DOHH2 (cell line): Measurements from ENCODE around the gene CHST13.

Source experiments
- H3F3A ChIP-seq: fragments of 200-600 bp; sonication (generic), shearing (Covaris generic); 2 replicates; pipeline ENCODE4 v1.6.0; 2016; ENCODE audit warnings: antibody characterized with exemption, mild to moderate bottlenecking; ENCODE audit not compliant: control insufficient read depth, insufficient read depth
- H3K27ac ChIP-seq: fragments of 200-600 bp; sonication (generic); 2 replicates; pipeline ENCODE4 v1.5.1; 2014; ENCODE audit warnings: low read depth, mild to moderate bottlenecking, low read length, moderate library complexity
- H3K27me3 ChIP-seq: fragments of 200-600 bp; sonication (generic); 2 replicates; pipeline ENCODE4 v1.6.1; 2014; ENCODE audit warnings: mild to moderate bottlenecking, low read length, mixed read lengths; ENCODE audit not compliant: control insufficient read depth
- H3K36me3 ChIP-seq: fragments of 200-600 bp; sonication (generic); 2 replicates; pipeline ENCODE4 v1.6.1; 2014; ENCODE audit warnings: mild to moderate bottlenecking, low read length, moderate library complexity, mixed read lengths; ENCODE audit not compliant: control insufficient read depth
- H3K4me1 ChIP-seq: fragments of 200-600 bp; sonication (generic); 2 replicates; pipeline ENCODE4 v1.6.1; 2014; ENCODE audit warnings: mild to moderate bottlenecking, low read length, mixed read lengths; ENCODE audit not compliant: control insufficient read depth
- H3K4me2 ChIP-seq: fragments of 200-600 bp; sonication (generic); 2 replicates; pipeline ENCODE4 v1.6.0; 2014; ENCODE audit warnings: mild to moderate bottlenecking, low read length, moderate library complexity
- H3K4me3 ChIP-seq: fragments of 200-600 bp; sonication (generic); 2 replicates; pipeline ENCODE4 v1.5.1; 2014; ENCODE audit warnings: mild to moderate bottlenecking, low read length, mixed read lengths
- H3K79me2 ChIP-seq: fragments of 200-600 bp; sonication (generic); 2 replicates; pipeline ENCODE4 v1.6.1; 2014; ENCODE audit warnings: mild to moderate bottlenecking, low read length, mixed read lengths; ENCODE audit not compliant: control insufficient read depth
- H3K9me2 ChIP-seq: fragments of 200-600 bp; sonication (generic); replicated peaks from 2 replicates; pipeline ENCODE4 v1.6.1; 2014; ENCODE audit warnings: mild to moderate bottlenecking, low read length, mixed read lengths; ENCODE audit not compliant: control insufficient read depth
- H3K9me3 ChIP-seq: fragments of 200-600 bp; sonication (generic); 2 replicates; pipeline ENCODE4 v1.6.1; 2014; ENCODE audit warnings: antibody characterized with exemption, low read length, mixed read lengths; ENCODE audit not compliant: control insufficient read depth, insufficient read depth
- H4K20me1 ChIP-seq: fragments of 200-600 bp; sonication (generic); 2 replicates; pipeline ENCODE4 v1.6.0; 2014; ENCODE audit warnings: low read depth, mild to moderate bottlenecking, antibody characterized with exemption, low read length, moderate library complexity; ENCODE audit not compliant: control insufficient read depth, insufficient read depth
- EZH2phosphoT487 ChIP-seq: fragments of 200-600 bp; sonication (generic); IDR thresholded peaks from 2 replicates; pipeline ENCODE4 v1.6.1; 2017; ENCODE audit warnings: borderline replicate concordance, mild to moderate bottlenecking, antibody characterized with exemption, low read length, moderate library complexity, mixed read lengths
- TF ChIP-seq, protein P1 (sequence below): fragments of 200-600 bp; sonication (generic); IDR thresholded peaks from one replicate; pipeline ENCODE4 v1.5.1; 2014; ENCODE audit warnings: antibody characterized with exemption, mild to moderate bottlenecking, low read depth, low read length; ENCODE audit not compliant: poor library complexity, severe bottlenecking

CHST13 gene, protein sequence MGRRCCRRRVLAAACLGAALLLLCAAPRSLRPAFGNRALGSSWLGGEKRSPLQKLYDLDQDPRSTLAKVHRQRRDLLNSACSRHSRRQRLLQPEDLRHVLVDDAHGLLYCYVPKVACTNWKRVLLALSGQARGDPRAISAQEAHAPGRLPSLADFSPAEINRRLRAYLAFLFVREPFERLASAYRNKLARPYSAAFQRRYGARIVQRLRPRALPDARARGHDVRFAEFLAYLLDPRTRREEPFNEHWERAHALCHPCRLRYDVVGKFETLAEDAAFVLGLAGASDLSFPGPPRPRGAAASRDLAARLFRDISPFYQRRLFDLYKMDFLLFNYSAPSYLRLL

DNA sequence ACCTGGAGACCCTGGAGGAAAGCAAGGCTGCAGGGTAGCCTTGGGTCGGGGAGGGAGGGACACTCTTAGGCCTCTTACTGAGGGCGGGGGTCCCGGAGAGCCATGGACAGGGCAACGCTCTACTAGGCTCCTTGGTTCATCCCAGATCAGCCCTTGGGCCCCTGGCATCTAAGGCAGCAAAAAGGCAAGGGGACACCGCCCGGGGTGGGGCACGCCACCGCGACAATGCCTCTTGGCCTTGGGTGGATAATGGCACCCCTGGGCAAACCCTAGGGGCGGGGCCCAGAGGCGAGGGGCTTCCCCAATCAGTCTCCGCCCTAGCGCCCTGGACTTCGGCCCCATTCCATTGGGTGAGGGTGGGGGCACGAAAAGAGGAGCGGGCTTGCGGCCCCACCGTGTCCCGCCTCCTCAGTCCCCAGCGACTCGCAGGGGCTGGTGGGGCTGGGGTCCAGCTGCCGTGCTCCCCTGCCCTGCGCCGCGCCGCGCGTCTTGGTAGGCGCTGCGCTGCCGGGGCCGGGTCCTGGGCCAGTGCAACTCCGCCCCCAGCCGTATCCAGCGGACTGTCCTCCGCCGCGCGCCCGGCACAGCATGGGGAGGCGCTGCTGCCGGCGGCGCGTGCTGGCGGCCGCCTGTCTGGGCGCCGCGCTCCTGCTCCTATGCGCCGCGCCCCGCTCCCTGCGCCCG lies at the start of gene CHST13:
TSS of gene CHST13 (plus strand) at position 411 of the 684 bp plus-strand sequence. CDS start at position 589, 178 bp downstream.
- Histone ChIP-seq H3F3A (no peaks in the 10 kb centered on the region), H3K79me2 (no peaks in the 10 kb centered on the region), H3K27me3 (no peaks in the 10 kb centered on the region), H3K9me2 (no peaks in the 10 kb centered on the region), H3K4me1 (no peaks in the 10 kb centered on the region), H3K4me2 (no peak within 1 kb of the TSS), H3K36me3 (no peaks in the 10 kb centered on the region), H3K9me3 (no peaks in the 10 kb centered on the region), H3K4me3 (no peak within 1 kb of the TSS), H4K20me1 (no peaks in the 10 kb centered on the region), H3K27ac (no peak within 1 kb of the TSS)
- TF ChIP-seq, protein P1, sequence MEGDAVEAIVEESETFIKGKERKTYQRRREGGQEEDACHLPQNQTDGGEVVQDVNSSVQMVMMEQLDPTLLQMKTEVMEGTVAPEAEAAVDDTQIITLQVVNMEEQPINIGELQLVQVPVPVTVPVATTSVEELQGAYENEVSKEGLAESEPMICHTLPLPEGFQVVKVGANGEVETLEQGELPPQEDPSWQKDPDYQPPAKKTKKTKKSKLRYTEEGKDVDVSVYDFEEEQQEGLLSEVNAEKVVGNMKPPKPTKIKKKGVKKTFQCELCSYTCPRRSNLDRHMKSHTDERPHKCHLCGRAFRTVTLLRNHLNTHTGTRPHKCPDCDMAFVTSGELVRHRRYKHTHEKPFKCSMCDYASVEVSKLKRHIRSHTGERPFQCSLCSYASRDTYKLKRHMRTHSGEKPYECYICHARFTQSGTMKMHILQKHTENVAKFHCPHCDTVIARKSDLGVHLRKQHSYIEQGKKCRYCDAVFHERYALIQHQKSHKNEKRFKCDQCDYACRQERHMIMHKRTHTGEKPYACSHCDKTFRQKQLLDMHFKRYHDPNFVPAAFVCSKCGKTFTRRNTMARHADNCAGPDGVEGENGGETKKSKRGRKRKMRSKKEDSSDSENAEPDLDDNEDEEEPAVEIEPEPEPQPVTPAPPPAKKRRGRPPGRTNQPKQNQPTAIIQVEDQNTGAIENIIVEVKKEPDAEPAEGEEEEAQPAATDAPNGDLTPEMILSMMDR: no peak
- no peak for TF ChIP-seq EZH2phosphoT487

GRCh38 chr3:126474498-126475412 lies 49.2 kb upstream of the CHST13 start:
- peak overlapping the region; percentile 78 for H3K4me3 ChIP-seq
- H3K36me3 ChIP-seq: peaks cover 50% of the 10 kb centered on the region
- H3K27ac ChIP-seq: no peak overlapping the region
- H3K4me1 ChIP-seq: peaks cover 26% of the 10 kb centered on the region
- H4K20me1 ChIP-seq: peaks cover 20% of the 10 kb centered on the region
- H3F3A ChIP-seq: 0 out of 2 replicates have a peak, but pooled peaks cover 2% of the 10 kb centered on the region
- no peaks in the 10 kb centered on the region for H3K9me3 ChIP-seq
- H3K79me2 ChIP-seq: peaks cover 54% of the 10 kb centered on the region
- H3K4me2 ChIP-seq: peak overlapping the region; percentile 62
- no peaks in the 10 kb centered on the region for H3K27me3 ChIP-seq
- H3K9me2 ChIP-seq: no peaks in the 10 kb centered on the region
- no peak for TF ChIP-seq EZH2phosphoT487
- TF ChIP-seq, protein P1: peak; percentile 8

DNA sequence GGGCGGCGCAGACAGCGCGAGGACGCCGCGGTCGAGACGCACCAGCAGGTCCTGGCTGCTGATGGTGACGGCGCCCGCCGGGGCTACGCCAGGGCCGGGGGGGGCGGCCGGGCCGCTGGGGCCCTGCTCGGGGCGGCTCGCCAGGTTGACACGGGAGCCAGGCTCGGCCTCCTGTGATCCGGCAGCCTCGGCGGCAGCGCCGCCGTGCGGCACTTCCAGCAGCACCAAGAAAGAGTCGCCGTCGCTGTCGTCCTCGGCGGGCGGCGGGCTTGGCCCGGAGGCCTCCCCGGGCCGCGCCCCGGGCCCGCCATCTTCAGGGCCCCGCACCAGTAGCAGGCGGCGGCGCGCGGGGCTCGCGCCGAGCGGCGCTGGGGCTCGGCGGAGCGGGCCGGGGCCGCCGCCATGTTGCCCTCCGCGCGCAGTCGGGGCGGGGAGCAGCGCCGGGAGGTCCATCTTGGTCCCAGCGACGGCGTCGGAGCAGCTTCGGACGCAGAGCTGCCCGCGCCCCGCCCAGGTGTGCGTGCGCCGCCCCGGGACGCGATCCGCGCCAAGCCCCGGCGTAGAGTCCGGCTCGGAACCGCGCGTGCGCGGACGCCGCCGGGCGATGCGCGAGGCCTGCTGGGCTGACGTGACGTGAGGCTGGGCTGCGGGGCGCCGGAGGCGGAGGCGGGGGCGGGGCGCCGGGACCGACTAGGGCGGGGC lies 48.4 kb upstream of the CHST13 start, which contains the start of gene ZXDC:
TSS of gene ZXDC (minus strand) at position 479 of the 702 bp plus-strand sequence. CDS start at position 453, 26 bp downstream.
- TF ChIP-seq, protein P1: peak; percentile 24
- TF ChIP-seq EZH2phosphoT487: no peak
- Histone ChIP-seq H3K4me1 (peaks cover 26% of the 10 kb centered on the region), H3K27me3 (no peaks in the 10 kb centered on the region), H3K36me3 (peaks cover 42% of the 10 kb centered on the region), H3K9me3 (no peaks in the 10 kb centered on the region), H3K79me2 (peaks cover 46% of the 10 kb centered on the region), H3K9me2 (no peaks in the 10 kb centered on the region), H3K27ac (no peak within 1 kb of the TSS), H4K20me1 (peaks cover 20% of the 10 kb centered on the region), H3K4me2 (peak within 1 kb of the TSS; percentile 95), H3F3A (0 out of 2 replicates have a peak, but pooled peaks cover 2% of the 10 kb centered on the region), H3K4me3 (peak within 1 kb of the TSS; percentile 84)
